PC-3 (cell line): Measurements from ENCODE around the gene EVI2A. TPM values are rescaled to one million over a fixed set of nuclear protein-coding genes. Genes with fewer than 3 reads are reported as not detected.

Experiments used
- ATAC-seq: fragments of 200-7000 bp; cut with Tn5 transposase; 2 replicates; pipeline ENCODE4 v1.9.1; 2020; ENCODE audit warnings: mild to moderate bottlenecking, moderate library complexity
- BruUV-seq: library from RNA; stranded (reverse); fragments of 400-500 nt; replicated peaks from 2 replicates; lab custom pipeline; 2021; lab: Mats Ljungman, UMichigan
- CTCF ChIA-PET: fragments of 300-600 bp; sonication (Branson Sonifier 250); formaldehyde crosslinking; loops from one replicate; lab custom pipeline; 2022; ENCODE audit warnings: antibody characterized with exemption; lab: Charles Lee
- POLR2A ChIA-PET: fragments of 300-600 bp; sonication (Branson Sonifier 250); formaldehyde crosslinking; loops from one replicate; lab custom pipeline; 2022; ENCODE audit warnings: antibody characterized with exemption; ENCODE audit not compliant: unreplicated experiment; lab: Charles Lee
- DNase-seq: peaks from one replicate; pipeline ENCODE4 v3.0.0-alpha.2; 2015
- H2AFZ ChIP-seq: fragments of 300-600 bp; sonication (generic); 2 replicates; pipeline ENCODE4 v1.6.0; 2016; ENCODE audit warnings: antibody characterized with exemption, low read length
- H3F3A ChIP-seq: fragments of 300-600 bp; sonication (generic); one replicate; pipeline ENCODE4 v1.6.0; 2017; ENCODE audit warnings: antibody characterized with exemption, low read length, control low read depth, mild to moderate bottlenecking; ENCODE audit not compliant: unreplicated experiment
- H3K27ac ChIP-seq: fragments of 300-600 bp; sonication (generic); 2 replicates; pipeline ENCODE4 v1.5.1; 2016; ENCODE audit warnings: mild to moderate bottlenecking, low read length
- H3K27me3 ChIP-seq: fragments of 300-600 bp; sonication (generic); 2 replicates; pipeline ENCODE4 v1.6.1; 2016; ENCODE audit warnings: low read length, mixed read lengths
- H3K36me3 ChIP-seq: fragments of 300-600 bp; sonication (generic); 2 replicates; pipeline ENCODE4 v1.6.1; 2016; ENCODE audit warnings: low read depth, mixed run types, low read length, mixed read lengths
- H3K4me1 ChIP-seq: fragments of 300-600 bp; sonication (generic); 2 replicates; pipeline ENCODE4 v1.5.1; 2016; ENCODE audit warnings: low read length; ENCODE audit not compliant: insufficient read depth
- H3K4me2 ChIP-seq: fragments of 300-600 bp; sonication (generic); 2 replicates; pipeline ENCODE4 v1.6.0; 2016; ENCODE audit warnings: low read length
- H3K4me3 ChIP-seq: fragments of 300-600 bp; sonication (generic); 2 replicates; pipeline ENCODE4 v1.5.1; 2016; ENCODE audit warnings: mild to moderate bottlenecking, low read length, mixed read lengths
- H3K79me2 ChIP-seq: fragments of 300-600 bp; sonication (generic); 2 replicates; pipeline ENCODE4 v1.6.1; 2017; ENCODE audit warnings: low read length, mixed read lengths
- H3K9ac ChIP-seq: fragments of 300-600 bp; sonication (generic); 2 replicates; pipeline ENCODE4 v1.6.0; 2016; ENCODE audit warnings: mild to moderate bottlenecking, low read length
- H3K9me2 ChIP-seq: fragments of 300-600 bp; sonication (generic); replicated peaks from 2 replicates; pipeline ENCODE4 v1.6.1; 2016; ENCODE audit warnings: mixed run types, low read length, mixed read lengths
- H3K9me3 ChIP-seq: fragments of 300-600 bp; sonication (generic); 2 replicates; pipeline ENCODE4 v1.6.1; 2016; ENCODE audit warnings: low read length, mixed read lengths
- H4K20me1 ChIP-seq: fragments of 300-600 bp; sonication (generic); 2 replicates; pipeline ENCODE4 v1.6.1; 2016; ENCODE audit warnings: low read length, mixed read lengths
- EZH2 ChIP-seq: fragments of 300-600 bp; sonication (generic); IDR thresholded peaks from one replicate; pipeline ENCODE4 v1.6.1; 2017; ENCODE audit warnings: antibody characterized with exemption, mild to moderate bottlenecking, low read length; ENCODE audit not compliant: unreplicated experiment
- EZH2phosphoT487 ChIP-seq: fragments of 300-600 bp; sonication (generic); IDR thresholded peaks from 2 replicates; pipeline ENCODE4 v1.6.1; 2018; ENCODE audit warnings: mild to moderate bottlenecking, antibody characterized with exemption, low read length, borderline replicate concordance
- intact Hi-C: fragments of 100-400 bp; cut with micrococcal nuclease; formaldehyde crosslinking; loops from 2 replicates; pipeline ENCODE4 v1.9.0; 2023
- total RNA-seq: library from RNA; depleted of rRNA; stranded (reverse); fragments of >200 nt; gene quantifications from 2 replicates; pipeline ENCODE4 v1.2.3, GENCODE V29; 2014
- TF ChIP-seq, protein P1 (sequence below): fragments of 300-600 bp; sonication (generic); conservative IDR thresholded peaks from 2 replicates; pipeline ENCODE4 v1.5.1; 2017; ENCODE audit warnings: antibody characterized with exemption, low read depth, mild to moderate bottlenecking, low read length

Gene EVI2A
- total RNA-seq, 1 experiment from 2014 or later: not detected

DNA sequence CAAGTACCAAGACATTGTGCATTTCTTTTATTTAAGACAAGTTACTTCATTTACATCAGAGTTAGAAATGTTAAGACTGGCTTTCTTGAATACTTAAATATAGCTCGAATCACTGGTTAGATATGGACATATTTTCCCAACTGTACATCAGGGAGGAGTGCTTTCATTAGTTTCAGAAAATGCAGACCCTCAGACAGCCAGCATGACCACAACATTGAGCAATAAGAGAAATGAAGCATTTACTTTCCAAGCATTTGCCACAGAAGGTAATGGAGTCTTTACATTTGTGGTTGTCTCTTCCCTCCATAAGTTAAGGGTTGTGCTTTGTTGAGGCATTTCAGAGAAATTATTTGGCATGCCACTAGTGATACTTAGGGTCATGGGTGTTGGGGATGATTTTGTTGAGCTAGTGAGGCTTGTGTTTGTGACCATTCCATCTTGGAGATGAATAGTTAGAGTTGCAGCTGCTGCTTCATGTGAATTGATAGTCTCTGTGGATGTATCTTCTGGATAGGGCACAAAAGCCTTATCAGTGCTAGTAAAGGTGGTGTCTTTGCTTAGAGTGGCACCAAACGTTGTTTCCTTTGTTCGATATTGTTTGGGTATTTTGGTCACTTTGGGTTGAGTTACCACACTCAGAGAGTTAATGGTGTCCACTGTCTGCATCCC lies 26.5 kb downstream of the EVI2A start:
- POLR2A ChIA-PET: no interaction called here
- H3K4me1 ChIP-seq: peaks cover 5% of the 10 kb centered on the region
- H3K36me3 ChIP-seq: no peaks in the 10 kb centered on the region
- CTCF ChIA-PET: no interaction called here
- DNase-seq: no peak
- H3F3A ChIP-seq: no peaks in the 10 kb centered on the region
- H3K4me2 ChIP-seq: no peak overlapping the region
- H3K9me2 ChIP-seq: no peaks in the 10 kb centered on the region
- intact Hi-C loops: no loop called here
- no peak for TF ChIP-seq EZH2
- no peaks in the 10 kb centered on the region for H3K79me2 ChIP-seq
- H3K9me3 ChIP-seq: no peaks in the 10 kb centered on the region
- H3K27ac ChIP-seq: no peak overlapping the region
- H3K9ac ChIP-seq: no peak overlapping the region
- no TSS peak for BruUV-seq
- no peak for ATAC-seq
- H2AFZ ChIP-seq: no peak overlapping the region
- no peaks in the 10 kb centered on the region for H3K27me3 ChIP-seq
- no peaks in the 10 kb centered on the region for H4K20me1 ChIP-seq
- no peak overlapping the region for H3K4me3 ChIP-seq

DNA sequence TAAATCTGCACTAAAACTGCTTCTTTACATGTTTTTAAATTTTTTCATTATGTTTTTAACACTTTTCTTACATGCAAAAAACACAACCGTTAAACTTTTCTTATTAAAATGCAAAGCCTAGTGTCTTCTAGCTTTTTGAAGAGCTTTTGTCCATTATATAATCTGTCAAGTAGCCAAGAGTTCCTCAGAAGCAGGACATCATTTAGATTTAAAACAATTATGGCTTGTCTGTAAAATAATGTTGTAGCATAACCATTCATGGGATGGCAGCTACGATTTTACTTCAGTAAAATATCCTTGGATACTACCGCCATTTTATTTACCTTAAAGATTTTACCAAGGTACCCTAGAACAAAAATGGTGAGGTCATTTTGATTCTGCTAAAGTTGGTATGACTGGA lies 27.2 kb downstream of the EVI2A start:
- no peaks in the 10 kb centered on the region for H3K79me2 ChIP-seq
- no peak overlapping the region for H3K4me2 ChIP-seq
- no peak for TF ChIP-seq EZH2
- no peak for TF ChIP-seq EZH2phosphoT487
- TF ChIP-seq, protein P1, sequence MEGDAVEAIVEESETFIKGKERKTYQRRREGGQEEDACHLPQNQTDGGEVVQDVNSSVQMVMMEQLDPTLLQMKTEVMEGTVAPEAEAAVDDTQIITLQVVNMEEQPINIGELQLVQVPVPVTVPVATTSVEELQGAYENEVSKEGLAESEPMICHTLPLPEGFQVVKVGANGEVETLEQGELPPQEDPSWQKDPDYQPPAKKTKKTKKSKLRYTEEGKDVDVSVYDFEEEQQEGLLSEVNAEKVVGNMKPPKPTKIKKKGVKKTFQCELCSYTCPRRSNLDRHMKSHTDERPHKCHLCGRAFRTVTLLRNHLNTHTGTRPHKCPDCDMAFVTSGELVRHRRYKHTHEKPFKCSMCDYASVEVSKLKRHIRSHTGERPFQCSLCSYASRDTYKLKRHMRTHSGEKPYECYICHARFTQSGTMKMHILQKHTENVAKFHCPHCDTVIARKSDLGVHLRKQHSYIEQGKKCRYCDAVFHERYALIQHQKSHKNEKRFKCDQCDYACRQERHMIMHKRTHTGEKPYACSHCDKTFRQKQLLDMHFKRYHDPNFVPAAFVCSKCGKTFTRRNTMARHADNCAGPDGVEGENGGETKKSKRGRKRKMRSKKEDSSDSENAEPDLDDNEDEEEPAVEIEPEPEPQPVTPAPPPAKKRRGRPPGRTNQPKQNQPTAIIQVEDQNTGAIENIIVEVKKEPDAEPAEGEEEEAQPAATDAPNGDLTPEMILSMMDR: no peak
- H3K27ac ChIP-seq: no peak overlapping the region
- no peak overlapping the region for H3K9ac ChIP-seq
- no peaks in the 10 kb centered on the region for H3F3A ChIP-seq
- no peak overlapping the region for H2AFZ ChIP-seq
- H3K36me3 ChIP-seq: no peaks in the 10 kb centered on the region
- ChIA-PET POLR2A (no interaction called here), CTCF (no interaction called here)
- no peak overlapping the region for H3K4me3 ChIP-seq
- ATAC-seq (no peak), DNase-seq (no peak)
- H3K4me1 ChIP-seq: peaks cover 13% of the 10 kb centered on the region
- no peaks in the 10 kb centered on the region for H3K27me3 ChIP-seq
- BruUV-seq: no TSS peak
- intact Hi-C loops: no loop called here
- H4K20me1 ChIP-seq: no peaks in the 10 kb centered on the region
- no peaks in the 10 kb centered on the region for H3K9me3 ChIP-seq
- H3K9me2 ChIP-seq: no peaks in the 10 kb centered on the region

DNA sequence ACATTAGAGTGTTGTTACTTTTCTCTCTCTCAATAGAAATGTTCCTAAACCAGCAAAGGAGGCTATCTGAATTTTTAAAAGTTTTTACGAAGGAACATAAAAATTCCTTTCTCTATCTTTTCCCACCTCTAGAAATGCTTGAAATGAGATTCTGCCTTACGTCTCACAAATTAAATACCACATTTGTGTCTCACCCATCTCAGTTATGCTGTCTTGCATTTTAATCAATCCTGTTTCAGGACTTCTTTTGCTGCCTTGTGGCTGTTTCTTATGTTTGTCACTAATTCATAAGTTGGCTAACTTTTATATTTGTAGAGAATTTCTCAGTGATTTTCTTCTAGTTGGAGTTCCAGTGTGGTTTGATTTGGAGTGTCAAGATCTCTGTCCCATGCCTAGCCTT lies 27.8 kb downstream of the EVI2A start:
- intact Hi-C loops: no loop called here

More for the DNA sequence above, 27.8 kb downstream of the EVI2A start:
- no peaks in the 10 kb centered on the region for H4K20me1 ChIP-seq
- no peaks in the 10 kb centered on the region for H3F3A ChIP-seq
- H3K27me3 ChIP-seq: no peaks in the 10 kb centered on the region
- DNase-seq (no peak), ATAC-seq (no peak)
- no peak overlapping the region for H3K4me2 ChIP-seq
- TF ChIP-seq EZH2 (no peak), EZH2phosphoT487 (no peak)
- TF ChIP-seq, protein P1: no peak
- H2AFZ ChIP-seq: no peak overlapping the region
- no peak overlapping the region for H3K4me3 ChIP-seq
- ChIA-PET POLR2A (no interaction called here), CTCF (no interaction called here)
- BruUV-seq: no TSS peak
- peaks cover 14% of the 10 kb centered on the region for H3K4me1 ChIP-seq
- no peaks in the 10 kb centered on the region for H3K9me3 ChIP-seq
- H3K9ac ChIP-seq: no peak overlapping the region
- H3K36me3 ChIP-seq: no peaks in the 10 kb centered on the region
- H3K27ac ChIP-seq: no peak overlapping the region
- H3K9me2 ChIP-seq: no peaks in the 10 kb centered on the region
- H3K79me2 ChIP-seq: no peaks in the 10 kb centered on the region
